Right cardiac atrium (tissue), 5 donors: ENCODE results near the gene CDKAL1. TPM values are rescaled to one million over a fixed set of nuclear protein-coding genes. Genes with fewer than 3 reads are reported as not detected.

ENCODE experiments used
- ATAC-seq, 2 donors: fragments of 200-7000 bp; cut with Tn5 transposase; one replicate each; pipeline versions ENCODE4 v1.8.0 to v1.9.1; 2020; ENCODE audit warnings: moderate library complexity in 2 of 2, mild to moderate bottlenecking in 1 of 2
- DNase-seq, 3 donors: peaks; one replicate each; pipeline ENCODE4 v3.0.0-alpha.2; 2020
- H3K27ac ChIP-seq: one replicate; pipeline ENCODE4 v1.5.1; 2013; ENCODE audit warnings: mild to moderate bottlenecking, low read length, control low read depth, moderate library complexity
- H3K27me3 ChIP-seq: one replicate; pipeline ENCODE4 v1.6.1; 2013; ENCODE audit not compliant: control insufficient read depth, insufficient read depth
- H3K4me1 ChIP-seq: one replicate; pipeline ENCODE4 v1.6.1; 2013; ENCODE audit warnings: low read length; ENCODE audit not compliant: control insufficient read depth, insufficient read depth
- H3K4me3 ChIP-seq: one replicate; pipeline ENCODE4 v1.5.1; 2013; ENCODE audit warnings: low read length, control low read depth
- H3K9me3 ChIP-seq: one replicate; pipeline ENCODE4 v1.6.1; 2013; ENCODE audit warnings: low read length; ENCODE audit not compliant: control insufficient read depth
- WGBS: extraction: QIAGEN DNeasy Blood & Tissue Kit; methylation state at CpG from one replicate; pipeline ENCODE4 v1.1.7; 2013; 5-methylcytosine and 5-hydroxymethylcytosine counted together
- intact Hi-C, 4 donors: fragments of 100-400 bp; cut with DNase I; formaldehyde crosslinking; loops; one replicate each; pipeline versions ENCODE4 v1.11.0 to v1.14.0; 2022 to 2023
- polyA plus RNA-seq: library from polyadenylated mRNA; stranded (reverse); fragments of 200-250 nt; gene quantifications from one replicate; pipeline ENCODE4 v1.2.3, GENCODE V29; 2013
- total RNA-seq, 4 donors: library from RNA; stranded (reverse); fragmentation: NEBNext Ultra II Directional; extraction: Animal tissue kit (Norgen Biotek cat#: 25700); gene quantifications; one replicate each; pipeline ENCODE4 v1.2.1, GENCODE V29; 2021
- donor health status: healthy with polysubstance abuse.
- donor health status: DM: no; HTN: yes; CAD: no.
- donor health status: DM: no; HTN: no; CAD: no.
- donor health status: DM: no; HTN: yes; CAD: no; lungs with severe emphysema.
- donor health status: DM: yes; HTN: yes; CAD: no.

The CDKAL1 gene
- total and polyA plus RNA-seq, 5 donors = 3.6 to 11.5 (median 10.8) TPM

- Histone ChIP-seq H3K4me1 (no peaks in the 10 kb centered on the region), H3K9me3 (no peaks in the 10 kb centered on the region), H3K27ac (no peak overlapping the region), H3K27me3 (no peaks in the 10 kb centered on the region), H3K4me3 (no peak overlapping the region)
- intact Hi-C loops = no loop called here
- ATAC-seq (no peak), DNase-seq (no peak)
- 81% methylated on average over 2 of the region's 2 CpGs for WGBS
Observed at GRCh38 chr6:21265730-21266044, 731.4 kb downstream of the CDKAL1 start.

DNA sequence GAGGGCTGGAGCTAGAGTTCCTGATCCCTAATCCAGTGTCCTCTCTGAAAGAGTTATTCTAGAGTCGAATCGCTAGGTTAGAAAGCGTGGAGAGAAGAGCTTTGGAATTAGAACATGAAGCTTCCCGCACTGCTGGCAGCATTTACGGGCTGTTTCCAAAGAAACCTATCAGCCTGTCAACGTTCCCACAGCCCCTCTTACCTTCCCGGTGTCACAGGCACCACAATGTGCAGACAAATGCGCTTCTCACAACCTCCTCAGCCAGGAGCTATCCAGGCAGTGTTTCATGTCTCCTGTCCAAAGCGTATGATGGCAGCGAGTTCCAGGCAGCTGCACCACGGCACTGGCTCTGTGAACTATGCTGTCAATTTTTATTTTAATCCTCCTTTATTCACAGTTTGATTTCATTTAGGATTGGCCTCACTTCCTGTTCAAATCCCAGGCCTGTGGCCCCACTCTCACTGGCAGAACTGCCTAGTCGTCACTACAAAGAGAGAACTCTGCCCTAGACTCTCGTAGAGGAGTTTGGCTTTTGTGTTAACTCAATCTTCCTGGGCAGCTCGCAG is 736.5 kb downstream of the CDKAL1 start:
- Histone ChIP-seq H3K27me3 (no peaks in the 10 kb centered on the region), H3K27ac (no peak overlapping the region), H3K9me3 (no peaks in the 10 kb centered on the region), H3K4me3 (no peak overlapping the region), H3K4me1 (no peaks in the 10 kb centered on the region)
- intact Hi-C loops = no loop called here
- WGBS = 49% methylated on average over 14 of the region's 14 CpGs
- peak in 1 of 3 donors; percentile 21 for DNase-seq
- ATAC-seq = peak; percentile 41 to 51

GRCh38 chr6:21271428-21272155 is 737.3 kb downstream of the CDKAL1 start:
- H3K4me1 ChIP-seq = no peaks in the 10 kb centered on the region
- no peak for ATAC-seq
- no peak overlapping the region for H3K27ac ChIP-seq
- intact Hi-C loops = no loop called here
- H3K9me3 ChIP-seq = no peaks in the 10 kb centered on the region
- H3K27me3 ChIP-seq = no peaks in the 10 kb centered on the region
- WGBS = 84% methylated on average over 7 of the region's 7 CpGs
- DNase-seq = no peak
- H3K4me3 ChIP-seq = no peak overlapping the region

DNA sequence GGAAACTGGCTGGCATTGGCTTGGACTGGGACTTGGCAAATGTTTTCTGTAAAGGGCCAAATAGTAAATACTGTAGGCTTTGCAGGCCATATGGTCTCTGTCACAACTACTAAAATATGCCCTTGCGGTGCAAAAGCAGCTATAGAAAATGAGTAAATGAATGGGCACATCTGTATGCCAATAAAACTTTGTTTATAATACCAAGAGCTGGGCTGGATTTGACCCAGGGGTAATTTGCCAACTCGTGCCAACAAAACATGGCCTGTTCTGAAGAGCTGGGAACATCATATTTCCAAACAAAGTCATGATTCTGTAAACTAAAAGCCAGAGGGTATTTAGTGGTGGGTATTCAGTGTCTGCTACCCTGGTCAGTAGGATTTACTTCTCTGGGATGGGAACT is 739.2 kb downstream of the CDKAL1 start:
- H3K4me3 ChIP-seq = no peak overlapping the region
- intact Hi-C loops = no loop called here
- H3K27ac ChIP-seq = no peak overlapping the region
- H3K9me3 ChIP-seq = no peaks in the 10 kb centered on the region
- H3K27me3 ChIP-seq = no peaks in the 10 kb centered on the region
- peaks cover 3% of the 10 kb centered on the region for H3K4me1 ChIP-seq
- WGBS = 87% methylated on average over 2 of the region's 2 CpGs
- DNase-seq (no peak), ATAC-seq (no peak)

GRCh38 chr6:21274851-21275250 is 740.6 kb downstream of the CDKAL1 start:
- Histone ChIP-seq H3K4me3 (no peak overlapping the region), H3K4me1 (peaks cover 3% of the 10 kb centered on the region), H3K9me3 (no peaks in the 10 kb centered on the region), H3K27ac (no peak overlapping the region), H3K27me3 (no peaks in the 10 kb centered on the region)
- 87% methylated on average over 6 of the region's 6 CpGs for WGBS
- DNase-seq (no peak), ATAC-seq (no peak)
- intact Hi-C loops = no loop called here

GRCh38 chr6:21277601-21278374 is 743.5 kb downstream of the CDKAL1 start:
- peaks cover 3% of the 10 kb centered on the region for H3K4me1 ChIP-seq
- peak in 1 of 3 donors; percentile 25 for DNase-seq
- 55% methylated on average over 7 of the region's 7 CpGs for WGBS
- no peaks in the 10 kb centered on the region for H3K9me3 ChIP-seq
- intact Hi-C loops = no loop called here
- no peak overlapping the region for H3K27ac ChIP-seq
- no peaks in the 10 kb centered on the region for H3K27me3 ChIP-seq
- ATAC-seq = peak in 1 of 2 donors; percentile 31
- H3K4me3 ChIP-seq = no peak overlapping the region

DNA sequence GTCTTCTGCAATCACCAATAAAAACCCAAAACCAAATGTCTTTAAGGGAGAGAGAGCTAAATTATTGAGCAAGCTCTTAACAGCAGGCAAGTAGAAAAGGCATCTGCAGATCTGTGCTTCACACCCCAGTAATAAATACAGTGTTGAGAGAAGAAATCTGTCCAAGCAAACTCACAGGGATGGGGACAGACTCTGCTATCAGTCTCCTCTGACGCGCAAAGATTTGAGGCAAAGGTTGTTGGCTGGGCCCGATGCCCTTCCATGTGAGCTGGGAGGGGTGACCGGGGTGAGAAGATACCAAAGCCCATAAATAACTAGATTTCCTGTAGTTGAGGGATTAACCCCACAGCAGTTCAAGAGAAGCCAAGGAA is 744.1 kb downstream of the CDKAL1 start:
- no peak overlapping the region for H3K4me3 ChIP-seq
- peak; percentile 96 to 97 for ATAC-seq
- H3K27ac ChIP-seq = no peak overlapping the region

GRCh38 chr6:21279619-21280018 is 745.4 kb downstream of the CDKAL1 start:
- DNase-seq = no peak
- intact Hi-C loops = no loop called here
- Histone ChIP-seq H3K4me3 (no peak overlapping the region), H3K27me3 (no peaks in the 10 kb centered on the region), H3K4me1 (peaks cover 3% of the 10 kb centered on the region), H3K27ac (no peak overlapping the region), H3K9me3 (no peaks in the 10 kb centered on the region)
- 94% methylated on average over 5 of the region's 5 CpGs for whole genome bisulfite sequencing
- no peak for ATAC-seq

More for the DNA sequence above, 744.1 kb downstream of the CDKAL1 start:
- intact Hi-C loops = no loop called here
- Histone ChIP-seq H3K4me1 (peaks cover 3% of the 10 kb centered on the region), H3K9me3 (no peaks in the 10 kb centered on the region), H3K27me3 (no peaks in the 10 kb centered on the region)
- DNase-seq = peak; percentile 79 to 87 (median 87)
- WGBS = 21% methylated on average over 4 of the region's 4 CpGs

DNA sequence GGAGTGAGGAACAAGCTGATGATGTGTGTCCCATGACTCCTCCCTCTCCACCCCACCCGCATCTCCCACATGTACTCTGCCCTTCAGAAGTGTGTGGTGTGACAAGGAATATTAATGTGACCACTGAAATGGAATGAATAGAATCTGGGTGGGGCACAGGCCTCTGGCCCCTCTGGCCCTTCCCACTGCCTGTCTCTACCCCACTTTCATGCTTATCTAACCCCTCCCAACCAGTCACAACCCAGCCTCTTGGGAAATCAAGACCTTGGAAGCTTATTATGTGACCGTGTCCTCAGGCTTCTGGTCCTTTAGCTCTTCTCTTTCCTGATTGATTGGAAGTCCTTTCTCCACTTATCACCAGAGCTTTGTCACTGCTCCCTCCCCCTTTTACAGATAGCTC is 747.1 kb downstream of the CDKAL1 start:
- H3K4me3 ChIP-seq = no peak overlapping the region
- 55% methylated on average over 2 of the region's 2 CpGs for WGBS
- H3K9me3 ChIP-seq = no peaks in the 10 kb centered on the region
- peaks cover 3% of the 10 kb centered on the region for H3K4me1 ChIP-seq
- ATAC-seq (no peak), DNase-seq (no peak)
- H3K27ac ChIP-seq = no peak overlapping the region
- no peaks in the 10 kb centered on the region for H3K27me3 ChIP-seq
- intact Hi-C loops = no loop called here
